GM21390 (cell line): Measurements from ENCODE around the gene TMEM138.
A peak's percentile ranks its signal among the peaks of the same experiment; 100 is the strongest.

Experiments
- ATAC-seq: cut with Tn5 transposase; IDR thresholded peaks from one replicate; pipeline ENCODE4 v1.9.1; 2021; ENCODE audit not compliant: unreplicated experiment

TMEM138 gene

DNA sequence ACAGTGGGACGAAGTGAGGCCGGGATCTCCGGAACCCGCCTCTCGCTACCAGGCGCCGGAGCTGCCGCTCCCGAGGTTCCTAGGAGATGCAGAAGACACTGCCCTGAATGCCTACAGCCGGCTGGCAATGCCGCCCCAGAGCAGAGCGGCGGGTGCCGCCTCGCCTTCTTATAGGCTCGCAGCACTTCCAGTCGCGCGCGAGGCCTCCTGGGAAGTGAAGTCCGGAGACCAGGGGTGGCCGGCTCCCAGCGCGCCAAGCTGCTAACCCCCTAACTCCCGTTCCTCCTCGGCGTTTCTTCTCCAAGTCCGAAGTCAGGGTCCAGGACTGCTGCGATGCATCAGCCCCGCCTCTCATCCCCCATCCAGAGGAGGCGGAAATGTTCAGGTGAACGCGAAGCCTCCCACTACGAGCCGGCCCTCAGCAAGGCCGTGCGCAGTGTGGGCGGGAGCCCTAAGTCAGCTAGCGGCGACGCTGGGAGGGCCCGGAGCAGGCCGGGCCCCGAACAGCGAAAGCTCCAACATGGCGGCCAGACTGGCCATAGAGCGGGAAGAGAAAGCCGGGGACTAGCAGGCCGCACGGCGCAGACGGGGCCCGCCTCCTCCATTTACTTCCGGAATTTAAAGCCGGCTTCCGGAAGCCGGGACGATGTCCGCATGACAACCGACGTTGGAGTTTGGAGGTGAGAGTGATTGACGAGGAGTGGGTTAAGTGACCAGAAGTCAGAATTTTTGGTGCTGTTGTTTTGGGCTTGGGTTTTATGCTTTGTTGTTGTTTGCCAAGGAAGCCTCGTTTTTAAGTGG, at the start of gene TMEM138, which contains the start of gene CYB561A3:
TSS of gene TMEM138 (plus strand) at position 634 of the 801 bp plus-strand sequence. CDS start 2,017 bp downstream, outside the sequence.
TSS of gene CYB561A3 (minus strand) at position 142 of the 801 bp plus-strand sequence. CDS start 5,169 bp downstream, outside the sequence.
- peak; percentile 80 for ATAC-seq

DNA sequence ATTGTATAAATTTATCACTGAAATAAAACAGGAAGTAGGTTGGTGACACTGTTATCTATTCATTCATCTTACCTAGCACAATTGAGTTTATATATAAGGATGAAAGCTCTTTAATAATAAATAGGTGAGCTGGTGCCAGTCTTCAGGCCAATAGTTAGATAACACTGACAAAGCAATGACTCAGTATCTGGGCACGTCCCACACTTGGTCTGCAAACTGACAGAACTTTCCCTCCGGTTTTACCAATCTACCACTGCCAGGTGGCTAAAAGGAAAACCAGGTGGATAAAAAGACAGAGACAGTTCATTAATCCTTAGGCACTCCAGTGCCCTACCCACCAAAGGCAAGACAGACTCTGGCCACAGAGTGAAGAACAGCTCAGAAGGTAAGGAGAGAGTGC, 46.9 kb upstream of the TMEM138 start:
- no peak for ATAC-seq

DNA sequence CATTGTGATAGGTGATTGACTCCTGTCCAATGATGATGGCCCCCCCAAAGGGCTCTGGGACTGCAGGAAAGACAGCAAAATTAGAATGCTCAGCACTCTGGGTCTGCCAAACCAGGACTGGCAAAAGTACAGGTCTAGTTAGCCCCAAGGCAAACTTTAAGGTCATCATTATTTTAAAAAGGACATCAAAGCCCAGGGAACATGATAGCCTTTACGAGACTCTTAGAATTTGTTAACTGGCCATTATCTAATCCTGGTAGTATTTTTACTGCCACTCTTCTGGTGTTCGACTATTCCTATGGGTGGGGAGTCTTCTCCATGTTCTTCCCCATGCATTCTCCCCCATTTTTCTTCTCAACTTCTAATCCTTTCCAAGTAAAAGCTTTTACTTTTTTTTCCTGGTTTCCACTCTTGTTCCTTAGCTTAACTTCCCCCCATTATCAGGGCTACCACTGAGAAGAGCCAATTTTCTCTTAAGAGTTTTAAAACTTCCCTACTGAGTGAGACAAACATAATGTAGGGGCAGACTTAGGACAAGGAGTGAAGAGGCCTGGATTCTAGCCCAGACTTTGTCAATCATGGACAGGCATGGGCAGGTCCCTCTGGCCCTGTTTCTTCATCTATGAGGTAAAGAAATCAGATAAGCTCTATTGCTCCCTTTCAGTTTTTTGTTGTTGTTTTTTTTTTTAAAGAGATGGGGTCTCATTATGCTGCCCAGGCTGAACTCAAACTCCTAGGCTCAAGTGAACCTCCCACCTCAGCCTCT, 36.3 kb upstream of the TMEM138 start:
- no peak for ATAC-seq

DNA sequence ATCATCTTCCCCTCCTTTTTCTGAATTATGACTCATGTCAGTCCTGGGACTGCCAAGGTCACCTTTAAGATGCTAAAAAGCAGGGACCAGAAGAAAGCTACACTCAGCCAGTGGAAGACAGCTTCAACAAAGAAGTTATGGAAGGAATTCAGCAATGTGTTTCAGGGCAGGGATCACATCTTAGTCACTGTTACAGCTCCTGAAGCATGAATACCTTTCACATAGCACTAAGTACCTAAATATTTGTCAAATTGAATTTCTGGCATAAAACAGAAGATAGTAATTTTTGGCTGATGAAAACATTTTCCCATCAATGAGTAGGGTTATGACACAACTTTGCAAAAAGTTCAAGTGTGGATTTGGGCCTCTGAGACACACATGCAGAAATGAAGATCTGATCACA, 34.5 kb upstream of the TMEM138 start:
- ATAC-seq = no peak

DNA sequence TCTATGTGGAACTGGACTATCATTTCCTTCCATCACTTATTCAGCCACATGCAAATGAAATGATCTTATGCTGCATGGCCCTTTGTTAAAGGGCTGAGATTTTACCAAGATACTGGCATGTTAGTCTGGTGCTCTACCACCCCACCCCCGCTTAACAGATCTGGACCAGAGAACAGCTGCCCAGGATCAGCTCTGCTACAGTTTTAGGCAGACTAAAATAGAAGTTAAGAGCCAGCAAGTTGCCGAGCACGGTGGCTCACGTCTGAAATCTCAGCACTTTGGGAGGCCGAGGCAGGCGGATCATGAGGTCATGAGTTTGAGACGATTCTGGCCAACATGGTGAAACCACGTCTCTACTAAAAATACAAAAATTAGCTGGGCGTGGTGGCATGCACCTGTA, 33.8 kb upstream of the TMEM138 start:
- ATAC-seq = no peak

DNA sequence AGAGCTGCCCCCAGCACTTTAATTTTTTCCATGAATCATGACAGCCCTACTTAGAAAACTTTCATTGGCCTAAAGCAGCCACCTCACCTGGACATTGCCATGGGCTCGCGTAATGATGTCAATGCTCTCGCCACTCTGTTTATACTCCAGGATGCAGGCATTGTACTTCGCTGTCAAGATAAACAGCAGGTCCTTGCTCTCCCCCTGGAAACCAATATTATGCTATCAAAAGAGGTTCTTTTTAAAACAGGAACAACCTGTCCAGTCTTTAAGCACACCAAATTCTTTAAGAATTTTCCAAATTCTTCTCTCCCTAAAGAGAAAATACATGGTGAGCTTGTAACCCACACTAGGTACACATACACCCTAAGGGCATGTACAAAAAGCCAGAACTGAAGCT, 32.3 kb upstream of the TMEM138 start:
- ATAC-seq = no peak

DNA sequence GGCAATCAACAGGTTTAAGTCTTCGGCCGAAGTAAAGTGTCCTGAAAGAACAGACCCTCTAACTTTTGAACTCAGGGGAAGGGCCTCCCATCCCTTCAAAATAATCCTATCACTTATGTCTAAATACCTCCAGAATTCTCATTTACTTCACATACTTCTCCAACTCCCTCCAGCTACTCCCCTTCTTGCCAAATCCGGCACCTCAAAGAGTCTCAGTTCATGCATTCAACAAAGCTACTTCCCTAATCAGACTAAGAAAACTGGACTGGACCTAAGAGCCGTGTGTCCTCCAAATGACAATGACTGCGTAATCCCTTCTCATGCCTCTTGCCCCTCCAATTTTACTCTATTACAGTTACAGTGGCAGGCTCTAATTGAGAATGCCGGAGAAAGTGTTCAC, 30.5 kb upstream of the TMEM138 start:
- no peak for ATAC-seq

DNA sequence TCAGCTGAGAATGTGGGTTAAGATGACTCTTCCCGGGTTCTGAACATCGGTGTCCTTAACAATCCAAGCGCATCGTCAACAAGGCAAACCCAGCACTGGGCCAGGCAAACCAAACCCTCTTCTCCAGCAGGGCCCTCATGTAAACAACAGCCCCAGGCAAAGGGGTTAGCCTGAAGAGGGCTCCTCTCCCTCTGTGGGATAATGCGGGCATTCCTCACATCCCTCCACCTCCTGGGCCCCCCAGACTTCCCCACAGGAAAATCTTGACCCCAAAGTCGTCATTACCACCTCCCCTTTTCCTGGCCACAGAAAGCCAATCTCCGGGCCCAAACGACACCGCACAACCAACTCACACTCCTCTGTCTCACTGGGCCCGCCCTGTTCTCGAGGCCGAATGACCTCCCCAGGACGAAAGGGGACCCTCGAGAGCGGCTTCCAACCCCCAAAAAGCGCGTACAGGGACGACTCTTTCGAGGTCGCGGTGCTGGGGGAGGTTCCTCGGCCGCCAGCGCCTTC, 29.8 kb upstream of the TMEM138 start:
- ATAC-seq = no peak

DNA sequence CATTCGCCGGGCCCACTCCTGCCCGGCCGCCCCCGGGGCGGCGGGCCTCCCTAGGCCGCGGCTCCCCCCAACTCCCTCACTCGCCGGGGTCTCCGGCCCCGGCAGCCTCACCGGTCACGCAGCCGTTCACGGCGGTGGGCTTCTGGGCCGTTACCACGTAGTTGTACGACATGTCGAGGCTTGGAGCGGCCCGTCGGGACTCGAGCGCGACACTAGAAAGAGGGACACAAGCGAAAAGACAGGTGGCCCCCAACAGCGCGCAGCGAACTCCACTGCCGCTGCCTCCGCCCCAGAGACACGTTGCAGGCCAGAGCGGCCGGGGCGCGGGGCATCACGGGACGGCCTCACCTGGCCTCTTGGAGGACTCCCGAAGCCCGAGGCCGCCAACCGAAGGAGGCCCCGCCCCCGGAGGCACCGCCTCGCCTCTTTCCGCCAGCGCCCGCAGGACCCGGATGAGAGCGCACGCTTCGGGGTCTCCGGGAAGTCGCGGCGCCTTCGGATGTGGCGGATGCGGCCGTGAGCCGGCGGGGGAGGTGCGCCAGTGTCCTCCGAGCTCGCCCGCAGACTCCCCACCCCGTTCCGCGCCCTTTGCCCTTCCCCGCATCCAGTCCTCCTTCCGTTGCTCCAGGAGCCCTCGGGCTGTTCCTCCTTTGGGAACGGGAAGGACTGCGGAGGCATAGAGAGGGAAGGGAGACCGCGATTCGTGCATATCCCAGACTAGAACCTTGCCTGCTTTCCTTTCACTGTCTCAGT, 29.2 kb upstream of the TMEM138 start, which contains the start of the genes DDB1 and TKFC:
TSS of gene DDB1 (minus strand) at position 309 of the 753 bp plus-strand sequence. CDS start at position 172, 137 bp downstream.
TSS of gene TKFC (plus strand) at position 432 of the 753 bp plus-strand sequence. CDS start 1,501 bp downstream, outside the sequence.
- peak; percentile 88 for ATAC-seq

DNA sequence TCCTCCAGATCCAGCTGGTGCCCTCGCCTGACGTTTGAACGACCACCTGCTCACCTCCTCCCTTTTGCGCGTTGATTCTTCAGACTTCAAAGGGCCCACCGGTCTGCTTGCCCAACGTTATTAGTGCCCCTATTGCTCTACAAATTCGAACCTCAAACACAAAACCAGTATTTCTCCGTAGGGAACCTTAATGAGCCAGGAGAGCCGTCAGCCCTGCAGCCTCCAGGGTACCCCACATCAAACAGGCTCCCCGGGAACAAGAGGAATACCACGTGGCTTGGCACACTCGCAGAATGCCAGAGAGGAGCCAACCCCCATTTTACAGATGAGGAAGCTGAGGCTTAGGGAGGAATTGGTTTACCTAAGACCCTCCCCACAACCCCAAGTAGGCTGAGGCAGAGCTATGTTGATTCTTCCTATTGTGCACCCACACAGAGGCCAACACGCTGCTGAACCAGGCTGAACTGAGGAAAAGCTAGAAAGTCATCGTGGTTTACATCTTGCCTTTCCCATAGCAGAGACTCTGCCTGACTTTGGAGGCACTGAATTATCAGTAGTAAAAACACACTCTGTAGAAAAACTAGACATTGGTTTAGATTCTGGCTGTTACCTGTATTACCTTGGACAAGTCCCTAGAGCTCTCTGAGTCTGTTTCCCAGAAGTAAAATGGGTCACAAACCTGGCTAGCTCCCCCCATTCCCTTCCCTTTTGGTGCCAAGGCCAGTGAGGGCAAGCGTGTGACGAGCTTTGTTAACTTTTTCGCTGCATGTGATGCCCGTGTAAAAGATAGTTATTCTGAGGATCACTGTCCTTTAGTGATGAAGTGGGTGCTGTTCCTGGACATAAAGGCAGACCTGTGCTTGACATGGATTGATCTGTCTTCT, 28.4 kb upstream of the TMEM138 start:
- no peak for ATAC-seq

DNA sequence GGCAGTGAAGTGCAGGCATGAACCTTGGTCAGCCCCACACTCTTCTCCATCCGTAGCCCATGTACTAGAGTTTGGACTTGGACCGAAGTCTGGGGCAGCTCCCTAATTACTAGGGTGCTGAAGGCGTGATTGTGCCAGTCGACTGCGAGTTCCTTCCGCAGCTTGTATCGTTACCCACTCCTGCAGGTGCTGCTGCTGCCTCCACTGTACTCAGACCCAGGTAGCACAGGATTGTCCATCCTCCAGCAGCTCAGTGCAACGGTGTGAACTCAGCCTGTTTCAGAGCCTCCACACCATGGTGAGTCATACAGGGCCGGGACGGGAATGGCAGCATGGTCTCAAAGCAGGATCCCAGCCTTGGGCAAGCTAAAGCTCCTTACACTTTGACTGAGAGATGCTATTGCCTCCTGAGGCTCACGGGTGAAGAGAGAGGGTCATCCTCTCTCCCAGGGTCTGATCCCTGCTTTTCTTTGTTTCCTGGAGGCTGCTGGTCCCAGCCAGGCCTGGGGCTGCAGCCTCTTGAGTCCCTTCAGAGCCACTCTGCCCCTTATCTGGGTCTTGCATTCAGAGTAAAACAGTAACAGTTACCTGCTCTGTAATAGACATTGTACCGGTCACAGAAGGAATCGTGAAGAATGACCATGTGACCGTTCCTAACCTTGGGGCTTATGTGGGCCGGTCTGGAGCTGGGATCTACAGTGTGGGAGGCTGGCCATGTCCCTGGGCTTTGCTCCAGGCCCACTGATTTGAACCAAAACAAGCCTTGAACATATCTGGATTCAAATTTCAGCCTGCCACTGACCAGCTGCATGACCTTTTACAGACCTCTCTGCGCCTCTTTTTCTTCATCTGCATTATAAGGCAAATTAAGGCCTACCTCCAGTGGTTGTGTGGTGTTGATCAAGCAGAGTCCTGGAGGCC, 27.5 kb upstream of the TMEM138 start:
- no peak for ATAC-seq

DNA sequence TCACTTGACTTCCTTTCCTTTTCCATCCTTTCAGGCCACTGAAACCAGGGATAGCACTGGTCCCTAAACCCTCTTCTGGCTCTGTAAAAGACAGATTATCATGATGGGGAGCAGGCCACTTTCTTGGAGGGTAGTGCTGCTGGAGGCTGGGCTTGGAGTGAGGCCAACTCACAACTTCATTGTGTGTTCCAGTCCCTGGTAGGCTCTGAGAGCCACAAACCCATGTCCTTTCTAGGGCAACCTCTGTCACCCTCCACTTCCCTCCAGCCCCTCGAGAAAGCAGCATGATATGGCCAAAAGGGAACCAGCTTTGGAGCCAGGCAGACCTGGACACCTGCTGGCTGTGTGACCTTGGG, 26.8 kb upstream of the TMEM138 start:
- no peak for ATAC-seq

DNA sequence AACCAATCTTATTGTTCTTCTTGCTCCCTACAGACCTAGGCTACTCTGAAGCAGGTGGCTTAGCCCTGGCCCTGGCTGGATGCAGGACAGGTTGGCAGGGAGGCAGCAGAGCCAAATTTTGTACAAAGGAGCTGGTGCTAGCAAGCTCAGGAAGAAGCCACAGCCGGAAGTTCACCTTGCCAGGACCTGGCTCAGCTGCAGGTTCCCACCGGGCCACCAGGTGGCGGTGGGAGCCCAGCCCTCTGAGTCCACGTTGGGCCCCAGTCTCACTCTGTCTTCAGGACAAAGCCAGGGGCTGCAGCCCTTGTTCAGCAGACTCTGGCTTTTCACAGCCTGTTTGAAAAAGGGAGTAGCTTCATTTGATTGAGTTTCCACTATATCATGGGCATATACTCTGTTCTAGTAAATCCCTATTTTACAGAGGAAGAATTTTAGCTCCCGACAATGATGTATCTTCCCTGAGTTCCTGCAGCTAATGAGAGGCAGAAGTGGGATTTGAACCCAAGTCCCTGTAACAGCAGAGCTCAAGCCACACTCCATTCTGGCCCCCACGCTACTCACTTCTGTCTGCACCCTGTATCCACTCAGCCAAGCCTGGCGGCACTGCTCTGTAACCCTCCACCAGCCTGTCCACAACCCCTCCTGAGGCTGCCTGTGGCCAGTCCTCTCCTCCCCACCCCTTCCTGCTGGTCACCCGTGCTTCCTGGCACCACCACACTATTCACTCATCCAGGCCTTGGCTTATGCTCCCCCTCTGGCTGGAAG, 25.8 kb upstream of the TMEM138 start:
- ATAC-seq = peak; percentile 53

DNA sequence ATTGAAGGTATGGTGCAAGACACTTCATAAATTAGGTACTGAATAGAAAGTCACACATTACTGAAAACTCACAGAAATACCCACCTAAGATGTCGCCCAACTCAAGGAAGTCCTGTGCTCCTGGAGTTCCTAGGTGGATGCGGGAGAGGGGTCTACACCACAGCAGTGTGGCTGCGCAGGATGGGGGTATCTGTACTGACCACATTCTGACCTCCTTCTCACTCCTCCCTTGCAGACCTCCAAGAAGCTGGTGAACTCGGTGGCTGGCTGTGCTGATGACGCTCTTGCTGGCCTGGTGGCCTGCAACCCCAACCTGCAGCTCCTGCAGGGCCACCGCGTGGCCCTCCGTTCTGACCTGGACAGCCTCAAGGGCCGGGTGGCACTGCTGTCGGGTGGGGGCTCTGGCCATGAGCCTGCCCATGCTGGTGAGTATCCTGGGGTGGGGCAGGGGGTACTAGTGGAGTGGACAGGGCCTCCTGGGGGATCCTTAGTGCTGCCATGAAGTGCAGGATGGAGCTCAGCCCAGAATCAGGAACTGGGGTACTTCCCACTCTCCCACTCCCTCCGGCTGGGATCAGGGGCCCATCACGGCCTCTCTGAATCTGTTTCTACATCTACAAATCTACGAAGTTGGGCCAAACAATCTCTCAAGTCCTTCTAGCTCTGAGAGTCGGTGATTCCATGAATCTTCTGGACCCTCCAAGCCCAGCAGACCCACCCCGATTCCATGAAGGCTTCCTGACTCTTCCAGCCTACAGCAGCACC, 24.3 kb upstream of the TMEM138 start:
- no peak for ATAC-seq

DNA sequence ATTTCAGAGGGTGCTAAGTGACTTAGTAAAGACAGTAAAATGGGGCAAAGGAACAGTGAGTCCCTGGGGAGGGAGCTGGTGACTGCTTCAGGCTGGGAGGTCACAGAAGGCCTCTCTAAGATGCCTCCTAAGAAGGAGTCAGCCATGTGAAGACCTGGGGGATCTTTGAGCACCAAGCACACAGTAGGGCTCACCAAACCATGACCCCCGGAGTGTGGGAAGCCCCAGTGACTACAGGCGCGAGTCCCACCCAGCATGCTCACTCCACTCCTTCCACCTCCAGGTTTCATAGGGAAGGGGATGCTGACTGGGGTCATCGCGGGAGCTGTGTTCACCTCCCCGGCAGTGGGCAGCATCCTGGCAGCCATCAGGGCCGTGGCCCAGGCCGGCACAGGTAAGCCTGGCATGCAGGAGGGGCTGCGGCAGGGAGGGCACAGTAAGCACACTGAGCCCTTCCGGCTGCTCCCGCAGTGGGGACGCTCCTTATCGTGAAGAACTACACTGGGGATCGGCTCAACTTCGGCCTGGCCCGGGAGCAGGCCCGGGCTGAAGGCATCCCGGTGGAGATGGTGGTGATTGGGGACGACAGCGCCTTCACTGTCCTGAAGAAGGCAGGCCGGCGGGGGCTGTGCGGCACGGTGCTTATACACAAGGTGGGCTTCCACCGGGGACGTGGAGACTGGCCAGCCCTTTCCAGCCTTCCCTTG, 23.2 kb upstream of the TMEM138 start:
- no peak for ATAC-seq

DNA sequence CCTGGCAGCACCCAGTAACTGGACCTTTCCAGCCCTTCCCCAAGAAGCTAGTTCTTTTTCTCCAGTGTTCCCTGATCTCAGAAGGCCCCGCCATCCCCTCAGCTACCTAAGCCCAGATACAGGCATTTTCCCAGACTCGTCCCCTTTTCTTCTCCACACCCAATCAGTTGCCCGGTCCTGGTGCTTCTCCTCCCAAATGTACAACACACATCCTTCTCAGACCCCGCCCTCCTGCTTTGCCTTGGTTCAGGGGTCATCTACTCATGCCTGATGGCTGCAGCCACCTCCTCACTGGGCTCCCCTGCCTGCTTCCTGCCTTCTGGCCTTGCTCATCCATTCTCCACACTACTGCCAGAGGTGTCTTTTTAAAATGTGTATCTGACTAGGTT, 22.7 kb upstream of the TMEM138 start:
- ATAC-seq = no peak

DNA sequence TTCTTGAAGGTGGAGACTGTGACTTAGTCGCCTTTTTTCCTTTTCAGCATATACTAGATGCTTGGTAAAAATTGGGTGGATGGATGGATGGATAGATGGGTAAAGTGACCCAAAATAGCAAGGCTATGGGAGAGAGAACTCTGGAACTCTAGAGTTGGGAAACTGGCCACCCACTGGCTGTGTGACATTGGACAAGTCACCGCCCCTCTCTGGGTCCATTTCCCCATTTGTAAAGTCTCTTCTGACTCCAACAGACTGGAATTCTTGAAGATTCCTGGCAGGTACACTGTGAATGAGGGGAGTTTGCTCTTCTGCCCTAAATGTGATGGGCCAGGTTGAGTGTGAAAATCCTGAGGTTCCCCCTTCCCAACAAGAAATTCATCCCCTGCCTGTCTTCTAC, 21.2 kb upstream of the TMEM138 start:
- no peak for ATAC-seq
